Medulla oblongata (tissue), 1 donor: Measurements from ENCODE around the gene CEACAM1.
"Not testable (repeated sequence)": the region's sequence is repeated elsewhere in the genome, so short reads cannot be mapped to it uniquely, and the experiment has no call there.

Experiments used
- DNase-seq: peaks from one replicate; pipeline ENCODE4 v3.0.0-alpha.2; 2015; ENCODE audit errors: extremely low spot score

Gene CEACAM1

GRCh38 chr19:42548552-42548951, 20.3 kb upstream of the CEACAM1 start:
- no peak for DNase-seq

GRCh38 chr19:42547929-42548328, 19.6 kb upstream of the CEACAM1 start:
- no peak for DNase-seq

- DNase-seq: no peak
These were observed 18.7 kb upstream of the CEACAM1 start for GRCh38 chr19:42546831-42547500.

GRCh38 chr19:42544146-42544545, 15.9 kb upstream of the CEACAM1 start:
- no peak for DNase-seq

GRCh38 chr19:42542791-42543190, 14.5 kb upstream of the CEACAM1 start:
- no peak for DNase-seq

- no peak for DNase-seq
These were observed 11.8 kb upstream of the CEACAM1 start for GRCh38 chr19:42540071-42540553.

- DNase-seq: no peak
These were observed 10.8 kb upstream of the CEACAM1 start for GRCh38 chr19:42538841-42539709.

- DNase-seq: not testable (repeated sequence)
These were observed 7.0 kb upstream of the CEACAM1 start for GRCh38 chr19:42535276-42535675.

- no peak for DNase-seq
These were observed 6.1 kb upstream of the CEACAM1 start for GRCh38 chr19:42534391-42534790.

- DNase-seq: peak; percentile 65
These were observed 4.6 kb upstream of the CEACAM1 start for GRCh38 chr19:42532891-42533290.

- DNase-seq: no peak
These were observed 3.0 kb upstream of the CEACAM1 start for GRCh38 chr19:42531313-42531712.

GRCh38 chr19:42529248-42529764, 1.0 kb upstream of the CEACAM1 start:
- DNase-seq: peak; percentile 88

GRCh38 chr19:42524943-42525342, 3.3 kb downstream of the CEACAM1 start:
- no peak for DNase-seq

GRCh38 chr19:42524250-42524649, 4.0 kb downstream of the CEACAM1 start:
- no peak for DNase-seq

- not testable (repeated sequence) for DNase-seq
These were observed 6.0 kb downstream of the CEACAM1 start for GRCh38 chr19:42522262-42522661.

GRCh38 chr19:42521346-42522030, 6.8 kb downstream of the CEACAM1 start:
- no peak for DNase-seq

GRCh38 chr19:42519108-42519507, 9.2 kb downstream of the CEACAM1 start:
- DNase-seq: no peak

GRCh38 chr19:42516771-42517170, 11.5 kb downstream of the CEACAM1 start:
- DNase-seq: no peak

GRCh38 chr19:42515241-42515832, 12.9 kb downstream of the CEACAM1 start:
- DNase-seq: no peak

- no peak for DNase-seq
These were observed 13.8 kb downstream of the CEACAM1 start for GRCh38 chr19:42514449-42514848.

- no peak for DNase-seq
These were observed 15.5 kb downstream of the CEACAM1 start for GRCh38 chr19:42512743-42513304.
